HepG2 (cell line): ENCODE measurements around the gene KCTD15. TPM values are rescaled to one million over a fixed set of nuclear protein-coding genes. Genes with fewer than 3 reads are reported as not detected.

Source experiments
- ATAC-seq: fragments of 200-7000 bp; cut with Tn5 transposase; 3 replicates; pipeline ENCODE4 v1.9.1; 2020; ENCODE audit warnings: mild to moderate bottlenecking, moderate library complexity
- BruUV-seq: library from RNA; stranded (reverse); fragments of 400-500 nt; replicated peaks from 2 replicates; lab custom pipeline; 2021; lab: Mats Ljungman, UMichigan
- CTCF ChIA-PET: fragments of 300-600 bp; formaldehyde crosslinking; extraction: SDS; loops from one replicate; lab custom pipeline; 2021; ENCODE audit warnings: low total read pairs, inconsistent platforms, low intra/inter-chr PET ratio; lab: Yijun Ruan, JAX
- POLR2A ChIA-PET: fragments of 350-600 bp; sonication (Branson Sonifier 250); formaldehyde crosslinking; loops from one replicate; lab custom pipeline; 2020; ENCODE audit warnings: antibody characterized with exemption, inconsistent platforms; lab: Yijun Ruan, JAX
- DNase-seq: peaks from one replicate; pipeline ENCODE4 v3.0.0-alpha.2; 2015; ENCODE audit warnings: low spot score
- FAIRE-seq: peaks from 3 replicates; lab custom pipeline; 2011; peaks lifted over from hg19 to GRCh38; lab: Jason Lieb, UNC
- H2AFZ ChIP-seq: one replicate; pipeline ENCODE4 v1.6.1; 2011; ENCODE audit warnings: low read length, inconsistent platforms
- H3K27ac ChIP-seq: fragments of 300-600 bp; 3 replicates; pipeline ENCODE4 v1.8.0; 2011; ENCODE audit warnings: mixed run types, mild to moderate bottlenecking, mixed read lengths, low read length, inconsistent platforms; ENCODE audit not compliant: insufficient read depth; ENCODE audit errors: extremely low read length
- H3K27me3 ChIP-seq, 2 experiments: fragments of 200-600 bp in 1 of 2; 2 replicates in 1 of 2; 3 replicates in 1 of 2; pipeline versions ENCODE4 v1.6.0 to v1.8.0; 2011; ENCODE audit warnings: low read length in 2 of 2, mild to moderate bottlenecking in 2 of 2, moderate library complexity in 2 of 2, inconsistent platforms in 1 of 2; ENCODE audit not compliant: insufficient read depth in 2 of 2, control insufficient read depth in 1 of 2
- H3K36me3 ChIP-seq, 2 experiments: fragments of 200-600 bp in 1 of 2; replicated peaks in 1 of 2; 2 replicates in 1 of 2; 3 replicates in 1 of 2; pipeline versions ENCODE4 v1.5.1 to v1.8.0; 2011; ENCODE audit warnings: low read length in 2 of 2, inconsistent platforms in 1 of 2; ENCODE audit not compliant: insufficient read depth in 2 of 2, control insufficient read depth in 1 of 2
- H3K4me1 ChIP-seq: 2 replicates; pipeline ENCODE4 v1.5.1; 2012; ENCODE audit warnings: low read length, inconsistent platforms; ENCODE audit not compliant: insufficient read depth
- H3K4me2 ChIP-seq: 2 replicates; pipeline ENCODE4 v1.6.0; 2011; ENCODE audit warnings: low read depth, low read length, inconsistent platforms
- H3K4me3 ChIP-seq, 3 experiments: fragments of 200-600 bp in 1 of 3; sonication (generic), shearing (Covaris generic) in 1 of 3; replicated peaks in 1 of 3; 2 replicates each; pipeline ENCODE4 v1.5.1; 2011 to 2016; ENCODE audit warnings: low read length in 3 of 3, inconsistent platforms in 2 of 3, low read depth in 2 of 3, mild to moderate bottlenecking in 2 of 3, control low read depth in 1 of 3, mixed read lengths in 1 of 3; ENCODE audit not compliant: insufficient read depth in 1 of 3
- H3K79me2 ChIP-seq: one replicate; pipeline ENCODE4 v1.6.1; 2011; ENCODE audit warnings: low read length, inconsistent platforms; ENCODE audit not compliant: insufficient read depth
- H3K9ac ChIP-seq: 2 replicates; pipeline ENCODE4 v1.6.0; 2011; ENCODE audit warnings: mild to moderate bottlenecking, low read depth, low read length, inconsistent platforms; ENCODE audit not compliant: insufficient read depth
- H3K9me3 ChIP-seq: 2 replicates; pipeline ENCODE4 v1.5.1; 2012; ENCODE audit warnings: mild to moderate bottlenecking, low read length
- H4K20me1 ChIP-seq: 2 replicates; pipeline ENCODE4 v1.6.0; 2011; ENCODE audit warnings: inconsistent platforms, mild to moderate bottlenecking, low read length, moderate library complexity; ENCODE audit not compliant: insufficient read depth
- FOXP4 ChIP-seq: sonication (generic); formaldehyde crosslinking; IDR thresholded peaks from 2 replicates; pipeline ENCODE4 v1.4.0; 2020; ENCODE audit warnings: missing genetic modification reagents
- GTF2F1 ChIP-seq: fragments of 150-350 bp; IDR thresholded peaks from 2 replicates; pipeline ENCODE4 v1.6.1; 2014; ENCODE audit warnings: low read length
- MBD4 ChIP-seq: IDR thresholded peaks from 2 replicates; pipeline ENCODE4 v1.6.1; 2012; ENCODE audit warnings: low read length, inconsistent platforms, borderline replicate concordance
- TEAD3 ChIP-seq: optimal IDR thresholded peaks from 2 replicates; pipeline ENCODE3; 2016; ENCODE audit warnings: borderline replicate concordance
- TIGD3 ChIP-seq: sonication (generic); formaldehyde crosslinking; IDR thresholded peaks from 2 replicates; pipeline ENCODE4 v1.5.1; 2020; ENCODE audit warnings: mild to moderate bottlenecking, missing genetic modification reagents, borderline replicate concordance
- TOPORS ChIP-seq: sonication (generic); formaldehyde crosslinking; IDR thresholded peaks from 2 replicates; pipeline ENCODE4 v1.8.0; 2023; ENCODE audit warnings: mild to moderate bottlenecking, missing genetic modification reagents
- ZNF205 ChIP-seq: IDR thresholded peaks from 2 replicates; pipeline ENCODE4 v1.6.1; 2018; ENCODE audit warnings: missing biosample characterization, missing genetic modification reagents
- ZNF343 ChIP-seq: sonication (generic); formaldehyde crosslinking; IDR thresholded peaks from 2 replicates; pipeline ENCODE4 v1.4.0; 2020; ENCODE audit warnings: mild to moderate bottlenecking, missing genetic modification reagents
- ZNF350 ChIP-seq: sonication (generic); formaldehyde crosslinking; IDR thresholded peaks from 2 replicates; pipeline ENCODE4 v1.4.0; 2020; ENCODE audit warnings: mild to moderate bottlenecking, low read depth, missing genetic modification reagents, borderline replicate concordance
- WGBS: methylation state at CpG from one replicate; pipeline ENCODE4 v1.1.6; 2017; ENCODE audit warnings: low lambda C conversion rate; 5-methylcytosine and 5-hydroxymethylcytosine counted together
- in situ Hi-C: cut with HindIII; loops from 2 replicates; pipeline ENCODE4 v1.10.0; 2017; ENCODE audit warnings: low pct_unique_long_range_greater_than_20kb; ENCODE audit not compliant: extremely low pct_ligation_motif_present
- intact Hi-C: fragments of 100-400 bp; cut with micrococcal nuclease; formaldehyde crosslinking; loops from one replicate; pipeline ENCODE4 v1.10.0; 2022; ENCODE audit not compliant: unreplicated experiment
- polyA plus RNA-seq, 8 experiments: library from polyadenylated mRNA; depleted of rRNA in 3 of 8; stranded (reverse) in 7 of 8; unstranded in 1 of 8; fragments of >200 nt; fragmentation: Illumina TruSeq in 4 of 8; extraction: Trizol in 4 of 8; gene quantifications; 2 replicates each; pipeline versions ENCODE4 v1.2.1 to v1.2.3, GENCODE V29; 2011 to 2016; ENCODE audit warnings: low read depth in 4 of 8, missing spikeins in 1 of 8, mixed read lengths in 1 of 8; ENCODE audit not compliant: insufficient read depth in 1 of 8
- total RNA-seq, 5 experiments: library from RNA; depleted of rRNA; stranded (reverse); fragments of >200 nt; fragmentation: Illumina TruSeq; extraction: Trizol; gene quantifications; 2 replicates each; pipeline ENCODE4 v1.2.3, GENCODE V29; 2016; ENCODE audit warnings: low read depth in 1 of 5

The KCTD15 gene
- total and polyA plus RNA-seq, 2 of the 13 experiments (the other 11 are each of a cell fraction or from before 2014, with no cell fraction given): 13.2 to 16.7 TPM

- in situ Hi-C loops: no loop called here
Observed at GRCh38 chr19:33811736-33812387, 15.2 kb downstream of the KCTD15 start.

More at GRCh38 chr19:33811736-33812387, 15.2 kb downstream of the KCTD15 start:
- Histone ChIP-seq H3K4me3 (no peak overlapping the region), H4K20me1 (no peaks in the 10 kb centered on the region), H3K4me2 (no peak overlapping the region), H3K4me1 (no peaks in the 10 kb centered on the region), H3K9me3 (no peaks in the 10 kb centered on the region), H3K36me3 (peaks cover 9 to 26% of the 10 kb centered on the region in 2 experiments; a peak in 4 of 5 replicates), H3K27ac (no peak overlapping the region), H3K9ac (no peak overlapping the region), H3K79me2 (no peaks in the 10 kb centered on the region), H3K27me3 (no peaks in the 10 kb centered on the region), H2AFZ (no peak overlapping the region)
- CTCF ChIA-PET: no interaction called here
- POLR2A ChIA-PET: interaction anchor here (1.1 kb wide), 1 partner anchor 15 kb away, joined by 3 read pairs; the partner anchor contains the start of gene KCTD15
- no peak for ATAC-seq
- no peak for FAIRE-seq
- intact Hi-C loops: no loop called here
- TF ChIP-seq TIGD3 (CRISPR knock-in tag) (no peak), ZNF350 (CRISPR knock-in tag) (no peak), ZNF205 (CRISPR knock-in tag) (no peak), TEAD3 (CRISPR knock-in tag) (no peak), TOPORS (no peak), GTF2F1 (no peak), ZNF343 (CRISPR knock-in tag) (no peak), FOXP4 (no peak), MBD4 (no peak)
- DNase-seq: no peak
- no TSS peak for BruUV-seq
- WGBS: 98% methylated on average over 8 of the region's 14 CpGs
